NCI-H526 treated with DMSO at 0.1 percent for 48 hours (cell line): ENCODE results near the gene UQCRHL.
"Not testable (repeated sequence)": the region's sequence is repeated elsewhere in the genome, so short reads cannot be mapped to it uniquely, and the experiment has no call there.

ENCODE experiments used
- DNase-seq: peaks from one replicate; lab custom pipeline; 2025; lab: John Stamatoyannopoulos, UW

UQCRHL gene

GRCh38 chr1:15835205-15835740, 27.8 kb upstream of the UQCRHL start:
- no peak for DNase-seq

DNA sequence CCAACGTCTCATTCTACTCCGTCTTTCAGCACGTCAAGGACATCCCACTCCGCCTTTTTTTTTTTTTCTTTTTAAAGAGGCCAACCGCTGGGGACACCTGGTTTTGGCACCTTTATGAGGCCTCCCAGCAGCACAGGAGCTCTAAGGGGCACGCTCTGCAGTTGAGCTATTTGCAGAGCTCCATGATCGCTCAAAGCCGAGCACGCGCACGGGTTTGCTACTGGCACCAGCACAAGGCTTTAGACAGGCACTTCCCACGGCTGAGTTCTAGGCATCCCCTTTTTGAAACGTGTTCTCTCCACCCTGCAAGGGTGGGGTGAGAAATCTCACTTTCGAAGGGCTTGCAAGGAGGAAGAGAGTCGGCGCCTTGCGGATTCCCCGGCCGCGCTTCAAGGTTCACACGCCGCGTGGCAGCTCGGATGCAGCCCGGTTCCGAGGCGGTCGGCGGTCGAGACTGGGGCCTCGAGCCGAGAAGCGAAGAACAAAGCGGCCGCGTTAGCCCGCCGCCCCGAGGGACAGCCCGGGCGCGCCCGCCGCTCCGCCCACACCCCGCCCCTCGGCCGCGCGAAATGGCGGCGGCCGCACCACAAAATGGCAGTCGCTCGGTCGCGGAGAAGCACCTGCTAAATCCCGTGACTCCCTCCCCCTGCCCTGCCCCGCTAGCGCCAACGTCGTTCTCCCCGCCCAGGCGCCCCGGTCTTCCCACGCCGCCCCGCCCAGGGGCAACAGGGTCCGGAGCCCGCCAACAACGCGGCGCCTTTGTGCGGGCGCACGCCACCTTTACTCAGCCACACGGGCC, 27.2 kb upstream of the UQCRHL start:
- DNase-seq: peak; percentile 92

- no peak for DNase-seq
Observed at GRCh38 chr1:15833842-15834405, 26.5 kb upstream of the UQCRHL start.

DNA sequence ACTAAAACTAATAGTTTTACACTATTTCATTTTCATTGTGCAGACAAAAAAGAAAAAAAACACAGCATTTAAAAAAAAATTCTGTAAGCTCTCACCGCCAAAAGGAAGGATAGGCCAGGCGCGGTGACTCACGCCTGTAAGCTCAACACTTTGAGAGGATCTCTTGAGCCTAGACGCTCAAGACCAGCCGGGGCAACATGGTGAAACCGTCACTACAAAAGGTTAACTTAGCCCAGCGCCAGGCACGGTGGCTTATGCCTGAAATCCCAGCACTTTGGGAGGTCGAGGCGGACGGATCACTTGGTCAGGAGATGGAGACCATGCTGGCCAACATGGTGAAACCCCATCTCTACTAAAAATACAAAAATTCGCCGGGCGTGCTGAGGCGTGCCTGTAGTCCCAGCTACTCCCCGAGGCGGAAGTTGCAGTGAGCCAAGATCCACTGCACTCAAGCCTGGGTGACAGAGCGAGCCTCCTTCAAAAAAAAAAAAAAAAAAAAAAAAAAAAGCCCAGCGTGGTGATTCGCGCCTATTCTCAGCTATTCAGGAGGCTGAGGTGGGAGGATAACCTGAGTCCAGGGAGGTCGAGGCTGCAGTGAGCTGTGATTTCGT, 25.7 kb upstream of the UQCRHL start:
- no peak for DNase-seq

DNA sequence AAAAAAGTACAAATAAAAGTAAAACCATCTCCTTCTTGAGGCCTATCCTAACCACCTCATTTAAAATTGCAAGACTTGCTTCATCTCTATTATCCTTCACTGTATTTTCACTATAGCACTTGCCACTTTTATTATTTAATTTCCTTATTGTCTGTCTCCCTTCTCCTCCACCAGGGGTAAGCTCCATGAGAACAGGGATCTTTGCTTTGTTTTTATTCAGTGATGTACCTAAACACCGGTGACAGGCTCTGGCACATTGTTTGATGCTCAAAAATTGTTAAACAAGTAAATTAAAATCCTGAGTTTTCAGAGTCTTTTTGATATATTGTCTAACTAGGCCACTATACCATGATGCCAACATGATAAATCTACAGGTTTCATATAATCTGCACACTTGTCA, 22.8 kb upstream of the UQCRHL start:
- no peak for DNase-seq

DNA sequence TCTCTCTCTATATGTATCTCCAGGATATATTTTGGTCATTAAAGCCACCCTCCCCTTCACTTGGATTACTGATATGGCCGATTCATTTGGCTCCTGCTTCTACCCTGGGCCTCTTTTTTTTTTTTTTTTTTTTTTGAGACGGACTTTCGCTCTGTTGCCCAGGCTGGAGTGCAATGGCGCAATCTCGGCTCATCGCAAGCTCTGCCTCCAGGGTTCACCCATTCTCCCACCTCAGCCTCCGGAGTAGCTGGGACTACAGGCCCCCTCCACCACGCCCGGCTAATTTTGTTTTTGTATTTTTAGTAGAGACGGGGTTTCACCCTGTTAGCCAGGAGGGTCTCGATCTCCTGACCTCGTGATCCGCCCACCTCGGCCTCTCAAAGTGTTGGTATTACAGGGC, 21.5 kb upstream of the UQCRHL start:
- DNase-seq: not testable (repeated sequence)

GRCh38 chr1:15827567-15827966, 20.1 kb upstream of the UQCRHL start:
- DNase-seq: not testable (repeated sequence)

- no peak for DNase-seq
Observed at GRCh38 chr1:15826810-15827507, 19.5 kb upstream of the UQCRHL start.

DNA sequence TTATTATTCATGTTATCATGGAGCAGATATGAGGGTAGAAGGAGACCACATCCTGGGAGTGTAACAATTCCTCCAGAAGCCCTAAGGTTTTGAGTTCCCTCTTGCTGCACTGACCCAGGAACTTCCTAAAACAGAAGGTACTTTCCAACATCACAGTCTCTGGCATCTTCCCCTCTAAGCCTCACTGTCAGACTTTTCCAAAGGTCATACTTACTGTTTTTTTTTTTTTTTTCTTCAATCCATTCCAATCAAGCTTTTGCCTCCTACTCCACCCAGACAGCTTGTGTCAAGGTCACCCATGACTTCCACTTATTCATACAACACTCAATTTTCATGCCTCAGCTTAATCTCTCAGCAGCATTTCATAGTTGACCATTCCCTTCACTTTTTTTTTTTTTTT, 18.4 kb upstream of the UQCRHL start:
- no peak for DNase-seq

- no peak for DNase-seq
Observed at GRCh38 chr1:15820478-15820877, 13.0 kb upstream of the UQCRHL start.

- no peak for DNase-seq
Observed at GRCh38 chr1:15816674-15817073, 9.2 kb upstream of the UQCRHL start.

GRCh38 chr1:15810073-15810472, 2.6 kb upstream of the UQCRHL start:
- DNase-seq: no peak

DNA sequence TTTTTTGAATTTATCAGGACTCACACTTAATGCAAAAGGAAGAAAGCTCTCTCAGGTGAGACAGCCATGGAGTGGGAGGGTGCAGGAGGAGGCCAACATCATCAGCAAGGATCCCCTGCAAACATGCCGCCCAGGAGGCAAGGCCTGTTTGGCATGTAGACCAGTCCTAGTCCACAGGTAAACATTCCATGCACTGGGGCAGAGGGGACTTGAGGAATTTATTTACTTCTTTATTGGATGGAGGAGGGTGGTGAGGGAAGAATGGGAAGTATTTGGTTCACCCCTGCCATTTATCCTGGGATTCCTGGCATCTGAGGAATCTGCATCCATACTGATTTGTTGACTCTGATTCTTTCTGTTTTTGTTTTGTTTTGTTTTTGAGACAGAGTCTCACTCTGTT, 1.5 kb upstream of the UQCRHL start:
- no peak for DNase-seq

- DNase-seq: no peak
Observed at GRCh38 chr1:15807121-15807520, 328 bp downstream of the UQCRHL start.

DNA sequence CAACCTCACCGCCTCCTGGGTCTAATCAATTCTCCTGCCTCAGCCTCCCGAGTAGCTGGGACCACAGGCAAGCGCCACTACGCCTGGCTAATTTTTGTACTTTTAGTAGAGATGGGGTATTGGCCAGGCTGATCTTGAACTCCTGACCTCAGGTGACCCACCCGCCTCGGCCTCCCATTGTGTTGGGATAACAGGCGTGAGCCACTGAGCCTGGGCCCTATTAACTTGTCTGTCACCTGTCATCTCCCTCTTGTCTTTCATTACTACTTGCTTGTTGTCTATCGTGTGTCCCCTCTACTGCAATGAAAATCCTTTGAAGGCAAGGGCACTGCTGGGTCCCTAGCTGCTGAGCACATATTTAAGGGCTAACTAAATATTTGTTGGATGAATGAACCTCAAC, 3.4 kb downstream of the UQCRHL start:
- no peak for DNase-seq

GRCh38 chr1:15803380-15803779, 4.1 kb downstream of the UQCRHL start:
- DNase-seq: no peak

DNA sequence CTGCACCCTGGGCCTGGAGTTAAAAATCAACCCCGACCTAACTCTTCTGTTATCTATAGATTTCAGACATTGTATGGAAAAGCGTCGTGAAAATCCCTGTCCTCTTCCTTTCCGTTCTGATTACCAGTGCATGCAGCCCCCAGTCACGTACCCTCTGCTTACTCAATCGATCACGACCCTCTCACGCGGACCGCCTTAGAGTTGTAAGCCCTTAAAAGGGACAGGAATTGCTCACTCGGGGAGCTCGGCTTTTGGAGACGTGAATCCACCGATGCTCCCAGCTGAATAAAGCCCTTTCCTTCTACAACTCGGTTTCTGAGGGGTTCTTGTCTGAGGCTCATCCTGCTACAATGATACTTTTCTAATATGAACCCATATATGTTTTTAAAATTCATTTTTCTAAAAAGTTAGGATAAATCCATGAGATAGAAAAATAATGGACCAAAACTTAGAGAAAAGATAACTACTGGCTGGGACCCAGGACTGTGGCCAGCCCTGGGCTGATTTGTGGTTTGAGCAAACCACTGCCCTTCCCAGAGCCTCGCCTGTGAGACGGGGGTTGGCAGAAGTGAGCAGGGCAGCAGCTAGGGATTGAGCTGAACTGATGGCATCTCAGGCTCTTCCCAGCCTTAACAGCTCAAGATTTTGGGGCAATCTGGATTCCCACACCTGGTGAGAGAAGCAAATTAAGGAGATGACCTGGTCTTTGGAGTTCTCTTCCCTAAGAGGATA, 5.0 kb downstream of the UQCRHL start:
- DNase-seq: no peak

- DNase-seq: peak; percentile 47
Observed at GRCh38 chr1:15799928-15800835, 7.3 kb downstream of the UQCRHL start.

GRCh38 chr1:15799004-15799867, 8.2 kb downstream of the UQCRHL start:
- no peak for DNase-seq
